GM19025 (cell line): ENCODE results near the gene BCOR.

Experiments used
- ATAC-seq: cut with Tn5 transposase; IDR thresholded peaks from one replicate; pipeline ENCODE4 v1.9.1; 2021; ENCODE audit warnings: mild to moderate bottlenecking, low read depth, moderate library complexity; ENCODE audit not compliant: unreplicated experiment

BCOR gene

DNA sequence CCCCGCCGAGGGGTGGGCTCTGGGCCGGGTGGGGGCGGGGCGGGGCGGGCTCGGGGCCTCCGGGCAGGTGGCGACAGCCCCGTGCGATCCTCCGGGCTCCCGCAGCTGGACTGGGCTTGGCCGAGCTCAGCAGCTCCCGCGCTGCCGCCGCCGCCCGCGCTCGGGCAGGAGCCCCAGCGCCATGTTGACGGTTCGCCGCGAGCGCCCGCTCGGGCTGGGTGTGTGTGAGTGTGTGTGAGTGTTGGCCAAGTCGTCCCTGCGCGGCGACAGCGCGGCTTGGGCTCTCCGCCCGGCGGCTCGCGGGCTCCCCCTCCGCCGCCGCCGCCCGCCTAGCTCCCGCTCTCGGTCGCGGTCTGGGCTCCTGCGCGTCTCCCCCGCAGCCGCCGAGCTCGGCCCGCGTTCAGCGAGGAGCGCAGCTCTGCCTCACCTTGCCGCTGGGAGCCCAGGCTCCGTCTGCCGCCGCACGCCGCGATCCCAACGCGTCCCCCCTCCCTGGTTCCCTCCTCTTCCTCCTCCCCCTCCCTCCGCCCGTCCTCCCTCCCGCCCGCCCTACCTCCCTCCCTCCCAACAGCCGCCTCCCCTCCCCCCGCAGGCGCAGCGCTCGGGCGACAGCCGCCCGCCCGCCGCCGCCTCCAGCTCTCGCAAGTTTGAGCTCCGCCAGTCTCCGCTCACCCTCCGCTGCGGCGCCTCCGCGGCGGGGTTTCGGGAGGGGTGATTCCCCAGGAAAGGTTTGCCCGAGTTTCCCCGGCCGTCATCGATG lies at the start of gene BCOR:
Gene BCOR, minus strand, starts transcription at position 455 of the 760 bp plus-strand sequence. CDS start 20,029 bp downstream, outside the sequence.
- no peak for ATAC-seq

DNA sequence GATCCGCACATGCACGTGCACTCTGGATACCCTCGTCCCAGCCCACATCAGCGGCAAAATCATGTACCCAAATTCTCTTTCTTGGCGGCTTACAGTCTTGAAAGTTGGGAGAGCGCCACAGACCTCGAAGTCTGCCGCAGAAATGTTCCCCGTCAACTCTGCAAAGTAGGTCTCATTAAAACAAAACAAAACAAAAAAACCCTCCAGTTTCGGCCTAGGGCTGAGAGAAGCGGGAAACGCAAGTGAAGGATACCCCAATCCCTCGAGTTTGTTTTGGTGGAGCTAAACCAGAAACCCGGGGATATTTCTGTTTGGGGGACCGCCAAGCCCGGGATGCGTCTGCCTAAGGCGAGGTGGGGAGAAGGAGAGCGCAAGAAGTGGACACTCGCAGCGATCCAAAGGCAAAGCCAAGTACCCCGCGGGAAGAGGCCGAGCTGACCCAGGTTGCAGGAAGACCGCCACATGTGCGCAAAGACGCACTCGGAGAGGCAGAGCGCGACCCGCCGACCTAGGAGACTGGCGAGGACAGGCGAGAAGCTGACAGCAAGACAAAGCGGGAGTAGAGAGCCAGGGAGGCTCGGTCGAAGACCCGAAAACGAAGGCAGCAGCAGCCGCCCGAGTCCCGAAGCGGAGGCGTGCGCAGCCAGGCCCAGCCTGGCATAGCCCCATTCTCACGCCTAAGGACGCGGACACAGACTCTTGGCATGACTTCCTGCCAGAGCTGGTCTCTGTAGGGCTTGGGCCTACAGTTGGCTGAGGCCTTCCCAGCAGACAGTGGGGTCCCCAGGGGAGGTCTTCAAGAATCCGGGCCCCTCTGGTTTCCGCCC lies 49.6 kb upstream of the BCOR start:
- ATAC-seq = no peak

DNA sequence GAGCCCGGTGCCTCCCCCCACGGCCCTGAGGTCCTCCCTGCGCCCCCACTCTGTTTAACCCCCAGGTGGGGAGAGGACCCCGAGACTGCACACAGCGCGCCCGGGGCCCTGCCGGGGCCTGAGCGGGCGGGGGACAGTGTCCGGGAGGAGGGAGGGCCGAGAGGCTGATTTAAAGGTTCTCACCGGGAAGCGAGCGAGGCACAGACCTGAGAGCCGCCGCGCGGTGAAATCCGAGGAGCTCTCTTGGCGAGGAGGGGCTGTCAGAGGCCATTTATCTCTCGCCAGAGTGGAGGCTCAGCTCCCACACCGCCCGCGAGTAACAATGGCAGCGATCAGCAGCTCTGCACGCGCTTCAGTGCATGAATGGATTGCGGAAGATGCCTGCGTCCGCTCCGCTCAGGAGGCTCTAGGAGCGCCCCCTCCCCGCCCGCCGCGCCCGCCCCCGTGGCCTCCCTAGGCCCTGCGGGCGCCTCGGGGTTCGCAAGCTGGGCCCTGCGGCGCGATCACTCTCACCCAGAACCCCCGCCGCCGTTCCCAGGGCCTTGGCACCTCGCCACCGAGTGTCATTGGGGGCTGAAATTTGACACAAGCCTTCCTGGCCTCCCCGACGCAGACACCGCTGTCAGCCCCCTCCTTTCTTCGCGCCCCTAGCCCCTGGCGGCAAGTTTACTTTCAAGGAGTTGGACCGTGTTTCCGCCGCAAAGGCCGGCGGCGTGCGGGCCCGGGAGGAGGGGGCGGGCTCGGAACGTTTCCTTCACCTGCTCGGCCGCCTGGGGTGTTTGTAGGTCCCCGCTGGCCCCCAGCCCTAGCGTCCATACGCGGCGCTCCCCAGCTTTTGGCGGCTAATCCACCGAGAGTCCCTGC lies 48.7 kb upstream of the BCOR start:
- no peak for ATAC-seq

DNA sequence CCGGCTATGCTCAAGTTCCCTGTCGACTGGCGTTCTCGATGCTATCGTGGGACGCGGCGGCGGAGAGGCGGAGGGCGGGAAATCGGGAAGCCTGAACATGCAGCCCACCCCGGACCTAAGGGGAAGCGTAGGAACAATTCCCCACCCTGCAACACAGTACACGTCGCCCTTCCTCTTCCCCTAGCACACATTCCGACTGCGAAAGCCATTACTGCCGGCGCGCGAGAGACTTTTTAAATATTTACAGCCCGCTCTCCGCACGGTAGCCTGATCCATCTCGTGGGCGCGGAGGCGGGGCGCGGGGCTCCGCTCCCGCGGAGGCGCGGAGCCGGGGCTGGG lies 48.1 kb upstream of the BCOR start:
- ATAC-seq = no peak

DNA sequence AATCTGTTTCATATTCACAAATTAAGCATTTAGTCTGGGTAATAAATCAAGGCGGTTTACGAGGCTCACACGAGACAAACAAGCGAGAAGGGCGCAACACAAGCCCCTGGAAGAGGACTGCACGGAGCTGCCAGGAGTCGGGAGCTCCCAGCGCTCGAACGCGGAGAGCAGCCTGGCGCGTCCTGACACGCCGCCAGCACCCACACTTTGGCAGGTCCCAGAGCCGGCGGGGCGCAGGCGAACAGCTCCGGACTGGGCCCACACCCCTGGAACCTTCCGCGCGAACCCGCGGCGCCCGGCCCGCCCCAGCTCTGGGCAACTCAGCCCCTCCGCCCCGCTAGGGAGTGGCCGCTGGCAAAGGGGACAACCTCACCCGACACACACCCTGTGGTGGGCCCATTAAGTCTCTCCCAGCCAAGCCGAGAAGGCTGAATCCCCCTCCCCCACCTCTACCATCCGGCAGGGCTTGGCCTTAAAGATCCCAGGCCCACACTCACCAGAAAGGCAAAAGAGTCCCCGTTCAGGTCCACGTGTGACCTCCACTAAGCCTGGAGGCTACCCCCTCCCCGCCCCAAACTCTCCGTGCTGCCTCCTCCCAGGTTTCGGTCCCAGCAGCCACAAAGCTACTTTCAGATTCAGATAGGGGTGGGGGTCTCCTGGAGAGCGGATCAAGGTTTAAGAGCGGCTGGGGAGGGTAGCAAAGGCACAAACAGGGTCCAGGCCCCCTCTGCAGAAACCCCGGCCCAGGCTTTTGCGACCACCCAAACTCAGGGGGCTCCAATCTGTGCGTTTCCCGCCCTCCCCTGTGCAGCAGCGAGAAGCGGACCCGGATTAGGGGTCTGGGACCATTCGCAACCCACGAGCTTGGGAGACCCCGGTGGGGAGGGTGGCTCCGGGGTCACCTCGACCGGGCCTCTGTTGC lies 47.5 kb upstream of the BCOR start:
- ATAC-seq = no peak

DNA sequence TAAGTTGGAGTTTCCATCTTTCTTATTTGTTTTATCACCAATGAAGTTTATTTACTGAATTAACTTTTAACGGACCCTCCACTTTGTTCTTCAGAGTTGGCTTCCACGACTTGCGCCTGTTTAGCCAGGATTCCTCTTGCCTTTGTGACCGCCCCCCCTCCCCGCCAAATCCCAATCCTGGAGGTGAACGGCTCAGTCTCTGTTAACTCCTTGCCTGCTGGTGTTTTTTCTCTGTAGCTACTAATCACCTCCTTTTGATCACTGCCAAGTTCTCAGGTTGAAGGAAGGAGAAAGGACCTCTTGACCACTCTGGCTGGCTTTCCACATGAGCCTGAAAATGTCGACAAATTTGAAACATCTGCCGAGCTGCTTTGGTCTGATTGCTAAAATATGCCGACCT lies 46.8 kb upstream of the BCOR start:
- no peak for ATAC-seq

DNA sequence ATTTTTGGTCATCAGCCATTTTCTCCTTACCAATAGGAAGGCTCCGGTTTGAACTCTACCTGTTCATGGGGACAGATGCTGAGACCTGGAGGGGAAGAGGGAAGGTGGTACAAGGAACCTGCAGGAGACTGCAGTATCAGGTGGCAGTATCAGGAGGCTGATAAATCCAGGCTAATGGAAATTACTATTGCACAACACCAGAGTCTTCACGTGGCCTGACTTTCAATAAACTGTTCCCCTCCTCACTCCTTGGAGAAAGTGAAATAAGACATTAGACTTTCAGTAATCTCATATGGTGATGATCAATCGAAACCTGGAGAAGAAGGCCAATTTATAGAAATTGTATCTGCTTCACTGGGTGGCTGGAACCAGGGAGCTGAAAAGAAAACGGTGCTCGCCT lies 46.2 kb upstream of the BCOR start:
- no peak for ATAC-seq

DNA sequence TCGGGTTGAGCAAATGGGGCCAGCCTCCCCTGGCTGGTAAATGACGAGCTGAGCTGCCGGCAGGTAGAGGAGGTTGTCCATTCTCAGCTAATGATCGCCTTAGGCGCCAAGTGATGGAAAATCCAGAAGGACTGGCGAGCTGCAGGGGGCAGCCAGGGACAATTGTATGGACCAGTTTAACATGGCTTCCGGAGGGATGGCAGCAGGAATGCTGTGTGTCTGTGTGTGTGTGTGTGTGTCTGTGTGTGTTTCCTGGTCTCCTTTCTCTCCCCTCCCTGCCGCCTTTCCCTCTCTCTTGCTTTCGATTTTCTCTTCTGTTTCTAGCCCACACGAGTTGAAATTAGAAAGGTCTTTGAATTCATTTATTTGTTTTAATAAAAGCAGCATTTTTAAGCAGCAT lies 45.2 kb upstream of the BCOR start:
- ATAC-seq = no peak

DNA sequence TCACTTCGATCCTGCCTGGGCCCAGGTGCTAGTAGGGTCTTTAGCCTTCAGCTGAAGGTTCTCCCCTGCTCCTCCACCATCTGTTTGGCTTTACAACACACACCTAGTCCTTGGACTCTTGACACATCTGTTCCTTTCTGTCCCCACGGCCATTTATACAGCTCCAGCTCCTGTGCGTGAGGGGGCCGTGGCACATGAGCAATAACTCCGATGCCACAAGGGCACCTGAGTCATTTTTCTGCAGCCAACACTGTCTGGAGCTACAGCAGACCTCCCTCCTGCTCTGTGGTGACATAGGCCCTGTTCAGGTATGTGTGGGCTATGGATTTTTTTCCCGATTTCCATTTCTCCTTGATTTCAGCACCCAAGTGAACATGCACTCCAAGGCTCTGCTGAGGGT lies 44.7 kb upstream of the BCOR start:
- ATAC-seq = no peak

DNA sequence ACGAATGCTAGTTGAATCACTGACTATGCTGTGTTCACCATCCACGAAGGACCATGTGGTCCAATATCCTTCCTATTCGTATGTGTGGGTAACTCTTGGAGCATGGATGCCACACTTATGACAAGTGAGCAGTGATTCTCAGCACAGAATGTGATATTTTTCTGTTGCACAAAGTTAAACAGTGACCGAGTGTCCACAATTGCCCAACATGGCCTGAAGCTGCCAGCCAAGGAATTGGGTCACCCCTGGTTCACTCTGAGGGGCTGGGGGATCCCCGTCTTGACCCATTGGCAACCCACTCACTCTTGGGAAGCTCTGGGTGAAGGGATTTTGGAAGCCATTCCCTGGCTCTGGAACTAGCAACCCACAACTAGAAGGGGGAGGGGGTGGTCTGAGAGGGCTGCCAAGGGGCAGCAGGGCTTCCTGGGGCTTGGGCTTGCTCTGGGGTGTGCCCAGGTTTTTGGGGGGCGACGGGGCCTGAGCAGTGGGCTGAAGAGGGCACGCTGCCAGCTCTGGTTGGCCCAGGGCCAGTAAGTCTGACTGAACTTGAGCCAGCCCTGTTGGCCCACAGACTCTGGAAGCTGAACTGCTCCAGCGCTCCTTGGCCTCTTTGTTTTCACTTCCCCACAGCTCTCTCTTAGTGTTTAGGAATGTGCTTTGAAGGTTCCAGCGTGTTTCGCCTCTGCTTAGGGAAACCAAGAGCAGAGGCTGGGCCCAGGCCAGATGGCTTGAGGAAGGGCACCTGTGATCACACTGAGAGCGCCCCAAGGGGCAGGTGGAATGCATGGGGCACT lies 43.1 kb upstream of the BCOR start:
- no peak for ATAC-seq

DNA sequence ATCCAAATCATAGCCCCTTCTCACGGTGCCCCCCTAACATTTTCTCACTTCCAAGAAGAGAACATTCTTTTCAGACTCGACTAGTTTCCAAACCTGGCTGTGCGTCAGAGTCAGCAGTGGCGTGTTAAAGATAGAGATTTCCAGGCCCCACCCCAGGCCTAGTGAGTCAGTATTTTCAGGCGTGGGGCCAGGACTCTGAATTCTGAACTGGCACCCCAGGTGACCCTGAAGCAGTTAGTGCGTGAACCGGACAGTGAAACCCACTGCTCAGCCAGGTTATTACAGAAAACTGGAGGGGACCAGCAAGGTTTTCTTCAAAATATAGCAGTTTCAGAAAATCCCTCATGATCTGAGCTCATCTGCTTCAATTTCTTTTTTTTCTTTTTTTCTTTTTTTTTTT lies 35.0 kb upstream of the BCOR start:
- ATAC-seq = no peak

DNA sequence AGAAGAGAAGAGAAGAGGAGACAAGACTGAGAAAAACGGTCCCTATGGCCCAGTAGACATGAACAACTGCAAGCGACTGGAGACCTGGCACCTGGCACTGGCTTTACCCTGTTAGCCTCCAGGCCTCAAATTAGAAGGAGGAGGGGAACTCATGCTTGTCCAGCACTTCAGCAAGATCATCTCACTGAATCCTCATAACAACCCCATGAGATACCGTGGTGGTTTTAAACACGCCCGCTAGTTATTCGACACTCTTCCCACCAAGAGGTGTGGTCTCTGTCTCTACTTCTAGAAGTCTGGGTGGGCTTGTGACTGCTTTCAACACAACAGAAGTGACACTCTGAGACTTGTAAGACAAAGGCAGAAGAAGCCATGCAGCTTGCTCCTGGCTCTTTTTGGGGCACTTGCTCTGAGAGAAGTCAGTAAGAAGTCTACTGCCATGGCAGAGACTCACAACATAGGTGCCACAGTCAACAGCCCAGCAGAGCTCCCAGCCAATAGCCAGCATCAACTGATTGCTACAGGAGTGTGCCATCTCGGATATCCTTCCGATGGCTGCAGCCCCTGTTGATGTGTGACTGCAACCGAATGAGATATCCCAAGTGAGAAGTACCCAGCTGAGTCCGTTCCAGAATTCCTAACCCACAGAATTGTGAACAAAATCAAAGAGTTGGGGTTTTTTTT lies 34.0 kb upstream of the BCOR start:
- ATAC-seq = no peak

DNA sequence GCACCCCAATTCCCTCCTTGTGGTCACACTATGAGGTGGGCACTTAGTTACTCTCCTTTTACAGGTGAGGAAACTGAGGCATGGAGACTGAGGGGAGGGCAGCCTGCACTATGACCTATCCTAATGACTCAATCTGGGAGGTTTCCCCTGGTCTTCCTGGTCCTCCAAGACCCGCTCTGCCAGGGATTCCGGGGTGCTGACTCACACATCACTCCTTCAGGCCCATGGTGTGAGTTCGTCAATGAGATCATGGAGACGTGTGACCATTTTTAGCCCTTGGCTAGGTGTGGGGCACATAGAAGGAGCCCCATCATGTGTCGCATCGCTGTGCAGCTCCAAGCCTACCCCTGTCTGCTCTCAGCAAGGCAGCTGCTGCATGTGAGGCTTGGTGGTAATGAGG lies 32.4 kb upstream of the BCOR start:
- no peak for ATAC-seq

DNA sequence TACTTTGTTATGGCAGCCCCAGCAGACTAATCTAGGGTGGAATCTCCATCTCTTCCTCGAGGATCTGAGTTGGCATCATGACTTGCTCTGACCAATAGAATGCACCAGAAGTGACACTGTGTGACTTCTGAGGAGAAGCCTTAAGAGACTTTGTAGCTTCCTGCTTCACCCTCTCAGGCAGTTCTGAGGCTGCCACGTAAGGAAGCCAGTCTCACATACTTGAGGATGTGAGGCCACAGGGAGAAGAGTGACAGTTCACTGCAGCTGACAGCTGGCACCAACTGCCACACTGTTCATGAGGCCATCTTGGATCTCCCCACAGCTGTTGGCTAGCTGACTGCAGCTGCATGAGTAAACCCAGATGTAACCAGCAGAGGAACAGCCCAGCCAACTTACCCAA lies 29.3 kb upstream of the BCOR start:
- ATAC-seq = no peak

DNA sequence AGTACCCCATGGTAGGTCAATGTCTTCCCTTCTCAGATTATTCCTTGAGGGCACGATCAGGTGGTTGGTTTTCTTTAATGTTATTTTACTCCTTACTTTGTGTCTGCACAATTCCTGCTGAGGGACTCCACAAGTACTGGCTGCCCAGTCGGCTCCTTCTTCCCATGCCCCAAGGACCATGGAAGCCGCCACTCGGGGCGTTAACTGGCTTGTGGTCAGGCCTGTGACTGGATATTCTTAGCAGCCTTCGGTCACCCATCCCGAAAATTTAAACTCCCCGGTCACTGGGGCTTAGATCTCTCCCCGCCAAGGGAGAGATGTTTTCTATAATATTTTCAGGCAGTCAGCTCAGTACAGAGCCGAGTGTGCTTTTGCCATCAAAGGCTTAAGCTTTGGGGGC lies 24.7 kb upstream of the BCOR start:
- no peak for ATAC-seq

DNA sequence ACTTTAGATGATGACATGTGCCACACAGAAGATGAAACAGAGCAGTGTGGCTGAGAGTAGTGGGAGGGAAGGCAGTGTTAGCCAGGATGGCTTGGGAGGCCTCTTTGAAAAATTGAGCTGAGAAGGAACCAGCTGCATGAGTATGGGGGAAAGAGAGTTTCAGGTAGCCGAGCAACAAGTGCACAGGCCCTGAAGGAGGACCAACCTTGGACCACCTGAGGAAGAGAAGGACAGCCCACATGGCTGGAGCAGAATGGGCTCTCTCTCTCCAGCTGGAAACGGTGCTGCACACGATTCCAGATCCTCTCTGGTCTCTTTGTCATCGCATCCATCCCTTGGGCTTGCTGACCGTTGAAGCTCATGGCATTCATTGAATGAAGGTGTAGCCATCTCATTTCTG lies 23.9 kb upstream of the BCOR start:
- ATAC-seq = no peak

DNA sequence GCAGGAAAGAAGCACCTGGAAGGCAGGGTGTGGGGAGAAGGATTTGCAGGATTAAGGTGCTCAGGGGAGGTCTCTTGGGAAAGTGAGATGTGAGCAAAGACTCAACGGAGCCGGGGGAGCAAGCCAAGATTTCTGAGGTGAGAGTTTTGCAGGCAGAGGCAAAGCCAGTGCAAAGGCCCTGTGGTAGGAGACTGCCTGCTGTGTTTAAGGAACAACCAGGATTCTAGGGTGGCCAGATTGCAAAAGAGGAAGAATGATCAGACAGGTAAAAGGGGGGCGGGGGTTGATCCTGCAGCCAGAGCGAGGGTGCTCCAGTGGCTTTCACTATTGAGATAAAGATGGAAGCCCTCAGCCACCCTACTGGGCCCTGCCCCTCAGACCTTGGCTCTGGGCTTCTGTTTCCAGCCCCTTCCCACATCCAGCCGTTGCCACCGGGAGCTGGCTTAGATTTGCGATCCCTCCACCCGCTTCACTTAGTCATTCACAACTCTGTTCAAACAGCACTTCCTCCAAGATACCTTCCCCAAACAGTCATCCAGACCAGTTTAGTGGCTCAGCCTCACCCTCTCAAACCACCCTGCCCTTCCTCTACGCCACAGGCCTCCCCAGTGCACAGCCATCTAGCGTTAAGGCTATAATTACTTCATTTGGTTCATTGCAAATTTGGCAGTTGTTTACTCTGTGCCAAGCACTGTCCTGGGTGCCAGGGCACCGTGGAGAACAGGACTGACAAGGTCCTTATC lies 23.3 kb upstream of the BCOR start:
- ATAC-seq = no peak

DNA sequence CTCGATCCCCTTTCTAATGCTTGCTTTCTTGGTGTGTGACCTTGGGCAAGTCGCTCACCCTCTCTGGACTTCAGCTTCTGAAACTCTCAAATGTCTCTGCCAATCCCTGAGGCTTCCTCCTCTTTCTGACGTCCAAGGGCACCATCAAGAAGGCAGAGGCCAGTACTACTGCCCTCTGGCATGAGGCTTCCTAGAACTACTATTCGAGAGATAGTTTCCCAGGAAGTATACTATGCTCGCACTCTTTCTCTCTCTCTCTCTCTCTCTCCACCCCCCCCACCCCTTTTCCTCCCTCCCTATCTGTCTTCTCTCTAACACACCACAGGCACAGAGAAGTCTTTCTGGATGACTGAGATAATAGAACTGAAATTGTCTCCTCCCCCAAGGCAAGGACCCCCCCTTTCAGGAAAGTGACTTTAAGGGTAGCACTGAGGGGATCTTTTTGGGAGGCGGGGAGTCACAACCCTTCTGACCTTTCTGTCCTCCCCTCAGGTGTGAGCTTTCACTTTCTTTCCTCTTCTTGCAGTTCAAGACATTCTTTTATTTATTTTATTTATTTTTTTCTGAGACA lies 20.0 kb upstream of the BCOR start:
- no peak for ATAC-seq
